Measurements from ENCODE around the gene NDUFA6.

- no peak for TF ChIP-seq POLR2AphosphoS5 (IDR thresholded peaks at IDR 0.05)
- no peak for TF ChIP-seq CTCF (IDR thresholded peaks at IDR 0.05 in 8 of 11, conservative IDR thresholded peaks at IDR 0.05 in 3 of 11)
Observed at GRCh38 chr22:42073621-42074041, 16.9 kb downstream of the NDUFA6 start.

Measured in spleen (tissue), 7 donors.